Neural progenitor cell (in vitro differentiated cells): ENCODE measurements around the gene ATP10B.

Experiments
- EZH2 ChIP-seq: fragments of 200-600 bp; sonication (generic); IDR thresholded peaks from 2 replicates; pipeline ENCODE4 v1.6.1; 2017; ENCODE audit warnings: antibody characterized with exemption, mild to moderate bottlenecking, moderate library complexity
- EZH2phosphoT487 ChIP-seq: fragments of 200-600 bp; sonication (generic); IDR thresholded peaks from 2 replicates; pipeline ENCODE4 v1.6.1; 2017; ENCODE audit warnings: antibody characterized with exemption
- TF ChIP-seq, protein P1 (sequence below): fragments of 200-600 bp; sonication (generic); IDR thresholded peaks from 2 replicates; pipeline ENCODE4 v1.5.1; 2017; ENCODE audit warnings: antibody characterized with exemption, mild to moderate bottlenecking

DNA sequence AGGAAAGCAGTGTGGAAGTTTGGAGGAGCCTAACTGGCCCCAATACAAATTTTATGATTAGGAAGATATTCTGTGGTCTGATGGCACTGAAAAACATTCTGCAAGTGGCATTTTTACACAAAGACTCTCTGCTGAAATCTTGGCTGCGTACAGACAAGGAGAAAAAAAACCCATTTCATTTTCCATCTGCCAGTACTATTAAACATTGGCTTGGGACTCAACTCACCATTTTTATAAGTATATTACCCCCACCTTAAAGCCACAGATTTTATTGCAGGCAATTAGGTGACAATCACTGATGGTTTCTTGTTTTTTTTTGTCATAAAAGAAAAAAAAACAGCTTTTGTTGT is 223.4 kb downstream of the ATP10B start:
- TF ChIP-seq EZH2 (no peak), EZH2phosphoT487 (no peak)
- TF ChIP-seq, protein P1, sequence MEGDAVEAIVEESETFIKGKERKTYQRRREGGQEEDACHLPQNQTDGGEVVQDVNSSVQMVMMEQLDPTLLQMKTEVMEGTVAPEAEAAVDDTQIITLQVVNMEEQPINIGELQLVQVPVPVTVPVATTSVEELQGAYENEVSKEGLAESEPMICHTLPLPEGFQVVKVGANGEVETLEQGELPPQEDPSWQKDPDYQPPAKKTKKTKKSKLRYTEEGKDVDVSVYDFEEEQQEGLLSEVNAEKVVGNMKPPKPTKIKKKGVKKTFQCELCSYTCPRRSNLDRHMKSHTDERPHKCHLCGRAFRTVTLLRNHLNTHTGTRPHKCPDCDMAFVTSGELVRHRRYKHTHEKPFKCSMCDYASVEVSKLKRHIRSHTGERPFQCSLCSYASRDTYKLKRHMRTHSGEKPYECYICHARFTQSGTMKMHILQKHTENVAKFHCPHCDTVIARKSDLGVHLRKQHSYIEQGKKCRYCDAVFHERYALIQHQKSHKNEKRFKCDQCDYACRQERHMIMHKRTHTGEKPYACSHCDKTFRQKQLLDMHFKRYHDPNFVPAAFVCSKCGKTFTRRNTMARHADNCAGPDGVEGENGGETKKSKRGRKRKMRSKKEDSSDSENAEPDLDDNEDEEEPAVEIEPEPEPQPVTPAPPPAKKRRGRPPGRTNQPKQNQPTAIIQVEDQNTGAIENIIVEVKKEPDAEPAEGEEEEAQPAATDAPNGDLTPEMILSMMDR, result no peak
